K562 (cell line): ENCODE data around the gene SYF2. TPM values are rescaled to one million over a fixed set of nuclear protein-coding genes. Genes with fewer than 3 reads are reported as not detected.

Experiments
- ATAC-seq: fragments of 200-7000 bp; cut with Tn5 transposase; 3 replicates; pipeline ENCODE4 v1.9.1; 2020; ENCODE audit warnings: moderate library complexity
- BruUV-seq: library from RNA; stranded (reverse); fragments of 400-500 nt; replicated peaks from 2 replicates; lab custom pipeline; 2021; lab: Mats Ljungman, UMichigan
- CTCF ChIA-PET: fragments of 300-600 bp; formaldehyde crosslinking; extraction: SDS; loops from one replicate; lab custom pipeline; 2021; ENCODE audit warnings: low intra/inter-chr PET ratio; lab: Yijun Ruan, JAX
- POLR2A ChIA-PET: fragments of 300-600, 350-650 bp; sonication (Branson Sonifier 250); formaldehyde crosslinking; extraction: SDS; loops from one replicate; lab custom pipeline; 2021; ENCODE audit warnings: antibody characterized with exemption, inconsistent platforms; lab: Yijun Ruan, JAX
- DNase-seq, 4 experiments: peaks; one replicate each; pipeline versions ENCODE4 v3.0.0 to v3.0.0-alpha.2; 2011 to 2018; ENCODE audit warnings: low spot score in 3 of 4, mixed read lengths in 3 of 4; ENCODE audit errors: extremely low read depth in 1 of 4
- FAIRE-seq: peaks from 2 replicates; lab custom pipeline; 2011; peaks lifted over from hg19 to GRCh38; lab: Jason Lieb, UNC
- H2AFZ ChIP-seq: 2 replicates; pipeline ENCODE4 v1.6.0; 2011; ENCODE audit warnings: low read depth, low read length, control low read depth, inconsistent platforms
- H3K27ac ChIP-seq: fragments of 200-600 bp; 3 replicates; pipeline ENCODE4 v1.8.0; 2011; ENCODE audit warnings: low read depth, mild to moderate bottlenecking, control low read depth, inconsistent platforms, low read length, moderate library complexity, mixed read lengths; ENCODE audit errors: extremely low read depth
- H3K27me3 ChIP-seq, 2 experiments: fragments of 300-600 bp in 1 of 2; 2 replicates in 1 of 2; 3 replicates in 1 of 2; pipeline versions ENCODE4 v1.6.0 to v1.8.0; 2011; ENCODE audit warnings: inconsistent platforms in 2 of 2, low read length in 2 of 2, mild to moderate bottlenecking in 1 of 2, mixed read lengths in 1 of 2, moderate library complexity in 1 of 2; ENCODE audit not compliant: control insufficient read depth in 2 of 2, insufficient read depth in 2 of 2
- H3K36me3 ChIP-seq: fragments of 300-600 bp; 3 replicates; pipeline ENCODE4 v1.8.0; 2011; ENCODE audit warnings: mild to moderate bottlenecking, low read length, inconsistent platforms; ENCODE audit not compliant: control insufficient read depth, insufficient read depth
- H3K4me1 ChIP-seq, 2 experiments: fragments of 200-600 bp in 1 of 2; replicated peaks in 1 of 2; 2 replicates in 1 of 2; 3 replicates in 1 of 2; pipeline versions ENCODE4 v1.5.1 to v1.8.0; 2011; ENCODE audit warnings: inconsistent platforms in 2 of 2, low read length in 2 of 2, mild to moderate bottlenecking in 1 of 2, mixed read lengths in 1 of 2, moderate library complexity in 1 of 2; ENCODE audit not compliant: control insufficient read depth in 2 of 2, insufficient read depth in 2 of 2
- H3K4me2 ChIP-seq: 2 replicates; pipeline ENCODE4 v1.6.1; 2011; ENCODE audit warnings: low read length, control low read depth, inconsistent platforms, mixed read lengths; ENCODE audit not compliant: insufficient read depth
- H3K4me3 ChIP-seq: fragments of 200-600 bp; sonication (generic), shearing (Covaris generic); 2 replicates; pipeline ENCODE4 v1.5.1; 2016; ENCODE audit warnings: control low read depth, inconsistent platforms
- H3K79me2 ChIP-seq: fragments of 200-600 bp; 3 replicates; pipeline ENCODE4 v1.8.0; 2011; ENCODE audit warnings: low read length, inconsistent platforms; ENCODE audit not compliant: control insufficient read depth, insufficient read depth
- H3K9ac ChIP-seq, 2 experiments: 2 replicates each; pipeline versions ENCODE4 v1.6.0 to v1.6.1; 2011; ENCODE audit warnings: low read depth in 2 of 2, low read length in 2 of 2, control low read depth in 1 of 2, inconsistent platforms in 1 of 2, mild to moderate bottlenecking in 1 of 2, mixed read lengths in 1 of 2; ENCODE audit not compliant: insufficient read depth in 1 of 2
- H3K9me1 ChIP-seq: one replicate; pipeline ENCODE4 v1.6.0; 2011; ENCODE audit warnings: inconsistent platforms, mild to moderate bottlenecking, low read length, moderate library complexity; ENCODE audit not compliant: control insufficient read depth, insufficient read depth
- H3K9me3 ChIP-seq: replicated peaks from 2 replicates; pipeline ENCODE4 v1.5.1; 2011; ENCODE audit warnings: low read depth, low read length, inconsistent platforms; ENCODE audit not compliant: control insufficient read depth, insufficient read depth
- H4K20me1 ChIP-seq: replicated peaks from 2 replicates; pipeline ENCODE4 v1.6.1; 2011; ENCODE audit warnings: low read length, inconsistent platforms, mixed read lengths; ENCODE audit not compliant: control insufficient read depth, insufficient read depth
- GATAD2A ChIP-seq: fragments of 450-650 bp; IDR thresholded peaks from 2 replicates; pipeline ENCODE4 v1.6.1; 2017
- PTTG1 ChIP-seq: fragments of 450-650 bp; IDR thresholded peaks from 2 replicates; pipeline ENCODE4 v1.6.1; 2016; ENCODE audit warnings: low read depth, mild to moderate bottlenecking, missing genetic modification characterization, missing compliant biosample characterization
- SMARCA5 ChIP-seq: fragments of 450-650 bp; IDR thresholded peaks from 2 replicates; pipeline ENCODE4 v1.6.1; 2016
- SNIP1 ChIP-seq: fragments of 450-650 bp; IDR thresholded peaks from 2 replicates; pipeline ENCODE4 v1.7.1; 2017; ENCODE audit warnings: low read depth, mild to moderate bottlenecking
- WGBS: fragments of 100-300 bp; shearing (Covaris generic); methylation state at CpG from one replicate; pipeline ENCODE4 v1.1.6; 2016; ENCODE audit warnings: low coverage, mixed read lengths; ENCODE audit not compliant: insufficient coverage; ENCODE audit errors: missing lambda C conversion rate; 5-methylcytosine and 5-hydroxymethylcytosine counted together
- in situ Hi-C: fragments of 300-500 bp; cut with MboI; formaldehyde crosslinking; loops from 4 replicates; pipeline ENCODE4 v1.15.0; 2018; ENCODE audit warnings: inconsistent platforms, mixed read lengths
- intact Hi-C: fragments of 100-400 bp; cut with micrococcal nuclease; formaldehyde crosslinking; loops from 2 replicates; pipeline ENCODE4 v1.14.2; 2022
- polyA plus RNA-seq, 8 experiments: library from polyadenylated mRNA; depleted of rRNA in 4 of 8; stranded (reverse) in 5 of 8; unstranded in 3 of 8; fragments of >200 nt; fragmentation: Nextera tagmentation in 2 of 8; fragmentation: Illumina TruSeq in 1 of 8; extraction: Ambion mirVana in 2 of 8; extraction: Trizol in 1 of 8; gene quantifications; 2 replicates each; pipeline versions ENCODE4 v1.2.1 to v1.2.3, GENCODE V29; 2011 to 2014; ENCODE audit warnings: inconsistent platforms in 1 of 8, missing spikeins in 1 of 8
- total RNA-seq, 7 experiments: library from RNA; depleted of rRNA in 6 of 7; stranded (reverse); fragments of >200 nt in 6 of 7; fragmentation: Illumina TruSeq in 2 of 7; extraction: Trizol in 2 of 7; gene quantifications; 2 replicates each; pipeline versions ENCODE4 v1.2.1 to v1.2.3, GENCODE V29; 2011 to 2021; ENCODE audit warnings: low replicate concordance in 1 of 7
- TF ChIP-seq, protein P1 (sequence below): fragments of 450-650 bp; formaldehyde crosslinking; IDR thresholded peaks from 2 replicates; pipeline ENCODE4 v1.4.0; 2022; ENCODE audit warnings: missing genetic modification characterization

Gene SYF2
- total and polyA plus RNA-seq, 9 of the 15 experiments (the other 6 are each of a cell fraction or from before 2014, with no cell fraction given) = 20.9 to 69.0 (median 43.2) TPM

DNA sequence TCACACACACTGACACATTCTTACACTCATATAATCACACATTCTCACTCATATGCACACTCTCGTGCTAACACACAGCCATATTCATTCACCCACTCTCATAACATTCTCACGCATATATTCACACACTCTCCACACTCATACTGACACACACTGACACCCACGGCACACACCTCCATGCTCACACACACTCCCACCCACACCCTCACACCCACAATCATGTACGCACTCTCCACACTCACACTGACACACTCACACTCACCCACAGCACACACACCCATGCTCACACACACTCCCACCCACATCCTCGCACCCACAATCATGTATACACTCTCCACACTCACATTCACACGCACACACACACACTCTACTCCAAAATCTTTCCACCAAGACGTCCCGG is 38.2 kb downstream of the SYF2 start:
- intact Hi-C loops = no loop called here
- no peak overlapping the region for H3K4me2 ChIP-seq
- no peaks in the 10 kb centered on the region for H3K36me3 ChIP-seq
- no peak overlapping the region for H3K4me3 ChIP-seq
- H2AFZ ChIP-seq = no peak overlapping the region
- no peaks in the 10 kb centered on the region; the same call in 1 of the 2 replicates for H4K20me1 ChIP-seq
- DNase-seq = no peak
- H3K79me2 ChIP-seq = no peaks in the 10 kb centered on the region
- no TSS peak for BruUV-seq
- TF ChIP-seq PTTG1 (tag) (no peak), GATAD2A (peak; percentile 65; the same call in 1 of the 2 replicates), SMARCA5 (0 out of 2 replicates have a peak, but pooled peaks have one; percentile 23), SNIP1 (0 out of 2 replicates have a peak, but pooled peaks have one; percentile 9)
- TF ChIP-seq, protein P1, sequence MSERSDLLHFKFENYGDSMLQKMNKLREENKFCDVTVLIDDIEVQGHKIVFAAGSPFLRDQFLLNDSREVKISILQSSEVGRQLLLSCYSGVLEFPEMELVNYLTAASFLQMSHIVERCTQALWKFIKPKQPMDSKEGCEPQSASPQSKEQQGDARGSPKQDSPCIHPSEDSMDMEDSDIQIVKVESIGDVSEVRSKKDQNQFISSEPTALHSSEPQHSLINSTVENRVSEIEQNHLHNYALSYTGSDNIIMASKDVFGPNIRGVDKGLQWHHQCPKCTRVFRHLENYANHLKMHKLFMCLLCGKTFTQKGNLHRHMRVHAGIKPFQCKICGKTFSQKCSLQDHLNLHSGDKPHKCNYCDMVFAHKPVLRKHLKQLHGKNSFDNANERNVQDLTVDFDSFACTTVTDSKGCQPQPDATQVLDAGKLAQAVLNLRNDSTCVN (CRISPR knock-in tag) = peak; percentile 38; the same call in 1 of the 2 replicates
- no peaks in the 10 kb centered on the region for H3K9me1 ChIP-seq
- peaks cover 0 to 11% of the 10 kb centered on the region in 2 experiments; a peak in 1 of 5 replicates for H3K4me1 ChIP-seq
- H3K9ac ChIP-seq = no peak overlapping the region
- FAIRE-seq = no peak
- in situ Hi-C loops = no loop called here
- WGBS = 6% methylated on average over 8 of the region's 8 CpGs
- POLR2A ChIA-PET = interaction anchor here (0.7 to 1.0 kb wide), 2 partner anchors 39 to 111 kb away, joined by 3 read pairs; partner anchors contain the start of gene SYF2
- no peak overlapping the region for H3K27ac ChIP-seq
- no peak for ATAC-seq
- CTCF ChIA-PET = no interaction called here
- peaks cover 38 to 90% of the 10 kb centered on the region in 2 experiments; a peak in 4 of 5 replicates for H3K27me3 ChIP-seq
- no peaks in the 10 kb centered on the region for H3K9me3 ChIP-seq
